HEK293T (cell line): Measurements from ENCODE around the gene KANK3.
"Not testable (repeated sequence)": the region's sequence is repeated elsewhere in the genome, so short reads cannot be mapped to it uniquely, and the experiment has no call there.

Experiments used
- CTCF ChIA-PET: fragments of 350-600 bp; formaldehyde crosslinking; extraction: SDS; loops from one replicate; lab custom pipeline; 2021; ENCODE audit warnings: antibody characterized with exemption, inconsistent platforms; lab: Yijun Ruan, JAX
- POLR2A ChIA-PET: fragments of 350-600 bp; formaldehyde crosslinking; extraction: SDS; loops from one replicate; lab custom pipeline; 2020; ENCODE audit warnings: antibody characterized with exemption, inconsistent platforms; lab: Yijun Ruan, JAX
- DNase-seq: peaks from one replicate; pipeline ENCODE4 v3.0.0; 2012; ENCODE audit warnings: mixed read lengths; ENCODE audit errors: extremely low spot score
- ARNT ChIP-seq: fragments of 450-650 bp; IDR thresholded peaks from 2 replicates; pipeline ENCODE4 v1.6.1; 2017; ENCODE audit warnings: mild to moderate bottlenecking
- BHLHE40 ChIP-seq: fragments of 450-650 bp; IDR thresholded peaks from 2 replicates; pipeline ENCODE4 v1.6.1; 2016; ENCODE audit warnings: mild to moderate bottlenecking, moderate library complexity, borderline replicate concordance
- ELF4 ChIP-seq: fragments of 450-650 bp; IDR thresholded peaks from 2 replicates; pipeline ENCODE4 v1.6.1; 2017; ENCODE audit warnings: antibody characterized with exemption
- FOXA1 ChIP-seq: fragments of 450-650 bp; IDR thresholded peaks from 2 replicates; pipeline ENCODE4 v1.6.1; 2016; ENCODE audit warnings: mild to moderate bottlenecking
- FOXK2 ChIP-seq: fragments of 450-650 bp; IDR thresholded peaks from 2 replicates; pipeline ENCODE4 v1.6.1; 2016; ENCODE audit warnings: mild to moderate bottlenecking
- FOXM1 ChIP-seq: fragments of 450-650 bp; IDR thresholded peaks from 2 replicates; pipeline ENCODE4 v1.6.1; 2017; ENCODE audit warnings: mild to moderate bottlenecking, borderline replicate concordance
- HDGF ChIP-seq: fragments of 450-650 bp; IDR thresholded peaks from 2 replicates; pipeline ENCODE4 v1.6.1; 2017; ENCODE audit warnings: antibody characterized with exemption, borderline replicate concordance
- L3MBTL2 ChIP-seq: fragments of 450-650 bp; conservative IDR thresholded peaks from 2 replicates; pipeline ENCODE4 v1.6.1; 2016; ENCODE audit warnings: mild to moderate bottlenecking
- LEF1 ChIP-seq: fragments of 450-650 bp; IDR thresholded peaks from 2 replicates; pipeline ENCODE4 v1.6.1; 2017; ENCODE audit warnings: mild to moderate bottlenecking, borderline replicate concordance
- NFRKB ChIP-seq: fragments of 450-650 bp; IDR thresholded peaks from 2 replicates; pipeline ENCODE4 v1.6.1; 2016; ENCODE audit warnings: mild to moderate bottlenecking, moderate library complexity
- PKNOX1 ChIP-seq: fragments of 450-650 bp; IDR thresholded peaks from 2 replicates; pipeline ENCODE4 v1.6.1; 2016
- SP1 ChIP-seq: fragments of 450-650 bp; IDR thresholded peaks from 2 replicates; pipeline ENCODE4 v1.6.1; 2017
- SUZ12 ChIP-seq: fragments of 450-650 bp; IDR thresholded peaks from 2 replicates; pipeline ENCODE4 v1.6.1; 2016; ENCODE audit warnings: mild to moderate bottlenecking
- TARDBP ChIP-seq: fragments of 450-650 bp; IDR thresholded peaks from 2 replicates; pipeline ENCODE4 v1.6.1; 2016
- ZNF384 ChIP-seq: fragments of 450-650 bp; IDR thresholded peaks from 2 replicates; pipeline ENCODE4 v1.6.1; 2016

Gene KANK3

GRCh38 chr19:8355631-8356402 lies 12.8 kb upstream of the KANK3 start:
- DNase-seq: no peak
- ChIA-PET POLR2A (interaction anchor here (1.0 to 3.0 kb wide), 2 partner anchors 34 to 158 kb away, joined by 9 to 19 read pairs; partner anchors contain the start of genes RAB11B and ZNF414), CTCF (interaction anchor here (0.7 to 1.9 kb wide), 2 partner anchors 9 to 57 kb away, joined by 3 to 5 read pairs; partner anchors contain the start of gene MARCHF2)
- TF ChIP-seq TARDBP (no peak), L3MBTL2 (no peak), BHLHE40 (no peak), NFRKB (no peak), ELF4 (no peak), SUZ12 (no peak), HDGF (no peak), SP1 (no peak)

GRCh38 chr19:8352845-8353244 lies 9.8 kb upstream of the KANK3 start:
- not testable (repeated sequence) for DNase-seq
- ChIA-PET CTCF (interaction anchor here (0.8 to 2.4 kb wide), 5 partner anchors 14 to 153 kb away, joined by 3 to 6 read pairs (median 4); no protein-coding TSS in a partner anchor), POLR2A (interaction anchor here (0.8 to 3.0 kb wide), 7 partner anchors 31 to 161 kb away, joined by 3 to 19 read pairs (median 6); partner anchors contain the start of genes NDUFA7, RAB11B, RPS28 and ZNF414)

GRCh38 chr19:8352134-8352827 lies 9.2 kb upstream of the KANK3 start:
- ChIA-PET CTCF (interaction anchor here (1.0 to 1.6 kb wide), 3 partner anchors 16 to 226 kb away, joined by 3 to 6 read pairs (median 4); no protein-coding TSS in a partner anchor), POLR2A (interaction anchor here (0.8 to 1.9 kb wide), 5 partner anchors 31 to 154 kb away, joined by 3 to 9 read pairs (median 4); partner anchors contain the start of genes NDUFA7, RAB11B and RPS28)
- TF ChIP-seq ARNT (no peak), ZNF384 (peak; percentile 86)
- DNase-seq: peak; percentile 4

GRCh38 chr19:8349629-8350372 lies 6.7 kb upstream of the KANK3 start:
- DNase-seq, CTCF ChIA-PET: not testable (repeated sequence)
- POLR2A ChIA-PET: interaction anchor here (0.7 kb wide), 1 partner anchor 32 kb away, joined by 3 read pairs; no protein-coding TSS in a partner anchor

GRCh38 chr19:8343483-8343844 lies 402 bp upstream of the KANK3 start:
- DNase-seq: no peak
- TF ChIP-seq SUZ12: no peak
- TF ChIP-seq BHLHE40: no peak
- TF ChIP-seq PKNOX1: no peak
- TF ChIP-seq TARDBP: no peak
- TF ChIP-seq FOXM1: no peak
- no peak for TF ChIP-seq FOXA1
- no peak for TF ChIP-seq SP1
- TF ChIP-seq L3MBTL2: no peak
- TF ChIP-seq ELF4: no peak
- TF ChIP-seq FOXK2: no peak
- no peak for TF ChIP-seq ARNT
- ChIA-PET CTCF (no interaction called here), POLR2A (interaction anchor here (1.3 kb wide), 1 partner anchor 47 kb away, joined by 4 read pairs; the partner anchor contains the start of gene RAB11B)

GRCh38 chr19:8342316-8342683 lies 762 bp downstream of the KANK3 start:
- POLR2A ChIA-PET: no interaction called here
- no peak for TF ChIP-seq PKNOX1
- no peak for TF ChIP-seq ZNF384
- no peak for TF ChIP-seq ELF4
- TF ChIP-seq FOXK2: no peak
- TF ChIP-seq NFRKB: no peak
- TF ChIP-seq FOXM1: no peak
- no peak for TF ChIP-seq SUZ12
- TF ChIP-seq TARDBP: no peak
- no peak for TF ChIP-seq L3MBTL2
- TF ChIP-seq FOXA1: no peak
- TF ChIP-seq LEF1: no peak
- CTCF ChIA-PET: no interaction called here
- no peak for DNase-seq

- not testable (repeated sequence) for DNase-seq
- ChIA-PET POLR2A (interaction anchor here (1.3 kb wide), 1 partner anchor 103 kb away, joined by 3 read pairs; the partner anchor contains the start of gene HNRNPM), CTCF (interaction anchor here (1.3 kb wide), 1 partner anchor 105 kb away, joined by 3 read pairs; no protein-coding TSS in a partner anchor)
Observed at GRCh38 chr19:8341504-8341903, 1.6 kb downstream of the KANK3 start.
